ENCODE measurements around the gene RAX.

The RAX gene

GRCh38 chr18:59272891-59273758 is at the start of gene RAX:
Gene RAX, minus strand, starts transcription at chr18:59273454. Its CDS starts 248 bp downstream, at chr18:59273206.
- peak; percentile 47 for DNase-seq

- no peak for DNase-seq
These were observed 45.3 kb upstream of the RAX start, which contains the start of gene CPLX4 for GRCh38 chr18:59318460-59319050. Gene CPLX4, minus strand, starts transcription at chr18:59318649. Its CDS starts 187 bp downstream, at chr18:59318462.

- no peak for DNase-seq
These were observed 38.4 kb upstream of the RAX start for GRCh38 chr18:59311631-59312030.

- no peak for DNase-seq
These were observed 35.6 kb upstream of the RAX start for GRCh38 chr18:59308938-59309260.

- DNase-seq: peak; percentile 52
These were observed 35.1 kb upstream of the RAX start for GRCh38 chr18:59308248-59308937.

GRCh38 chr18:59306640-59307039 is 33.4 kb upstream of the RAX start:
- no peak for DNase-seq

- no peak for DNase-seq
These were observed 32.0 kb upstream of the RAX start for GRCh38 chr18:59305295-59305694.

- no peak for DNase-seq
These were observed 30.5 kb upstream of the RAX start for GRCh38 chr18:59303656-59304195.

GRCh38 chr18:59303006-59303405 is 29.8 kb upstream of the RAX start:
- DNase-seq: no peak

GRCh38 chr18:59301929-59302328 is 28.7 kb upstream of the RAX start:
- no peak for DNase-seq

GRCh38 chr18:59300676-59301285 is 27.5 kb upstream of the RAX start:
- DNase-seq: peak; percentile 1

- no peak for DNase-seq
These were observed 25.6 kb upstream of the RAX start for GRCh38 chr18:59298871-59299270.

- DNase-seq: no peak
These were observed 20.1 kb upstream of the RAX start for GRCh38 chr18:59293317-59293716.

- DNase-seq: no peak
These were observed 13.1 kb upstream of the RAX start for GRCh38 chr18:59286341-59286740.

- no peak for DNase-seq
These were observed 9.1 kb upstream of the RAX start for GRCh38 chr18:59282341-59282740.

GRCh38 chr18:59279722-59280121 is 6.5 kb upstream of the RAX start:
- no peak for DNase-seq

GRCh38 chr18:59279193-59279592 is 5.9 kb upstream of the RAX start:
- no peak for DNase-seq

- DNase-seq: no peak
These were observed 5.5 kb upstream of the RAX start for GRCh38 chr18:59278793-59279192.

GRCh38 chr18:59276047-59276446 is 2.8 kb upstream of the RAX start:
- DNase-seq: no peak

- DNase-seq: no peak
These were observed 2.2 kb upstream of the RAX start for GRCh38 chr18:59275406-59275949.

GRCh38 chr18:59274533-59274928 is 1.3 kb upstream of the RAX start:
- no peak for DNase-seq

- no peak for DNase-seq
These were observed 692 bp upstream of the RAX start for GRCh38 chr18:59273759-59274532.
